H9 (cell line): ENCODE results near the gene CDH4. TPM values are rescaled to one million over a fixed set of nuclear protein-coding genes. Genes with fewer than 3 reads are reported as not detected.

ENCODE experiments used
- DNase-seq: peaks from one replicate; pipeline ENCODE4 v3.0.0-alpha.2; 2017
- H2AFZ ChIP-seq: one replicate; pipeline ENCODE4 v1.6.1; 2013; ENCODE audit warnings: mild to moderate bottlenecking, low read length, control low read depth, moderate library complexity
- H2AK5ac ChIP-seq: 2 replicates; pipeline ENCODE4 v1.6.1; 2013; ENCODE audit warnings: low read length, control low read depth, mixed read lengths; ENCODE audit not compliant: insufficient read length
- H2BK120ac ChIP-seq: one replicate; pipeline ENCODE4 v1.6.1; 2013; ENCODE audit warnings: low read depth, mild to moderate bottlenecking, low read length, control low read depth, inconsistent platforms; ENCODE audit not compliant: poor library complexity, severe bottlenecking
- H2BK12ac ChIP-seq: 2 replicates; pipeline ENCODE4 v1.6.1; 2013; ENCODE audit warnings: low read length, control low read depth, mixed read lengths, low read depth; ENCODE audit not compliant: insufficient read length
- H2BK15ac ChIP-seq: 2 replicates; pipeline ENCODE4 v1.6.1; 2013; ENCODE audit warnings: low read depth, low read length, control low read depth
- H2BK20ac ChIP-seq: one replicate; pipeline ENCODE4 v1.6.1; 2013; ENCODE audit warnings: low read depth, mild to moderate bottlenecking, low read length, control low read depth, inconsistent platforms; ENCODE audit not compliant: poor library complexity, severe bottlenecking
- H2BK5ac ChIP-seq: 2 replicates; pipeline ENCODE4 v1.6.1; 2013; ENCODE audit warnings: low read length, control low read depth, mixed read lengths; ENCODE audit not compliant: insufficient read length
- H3K14ac ChIP-seq: 2 replicates; pipeline ENCODE4 v1.6.1; 2013; ENCODE audit warnings: low read length, control low read depth; ENCODE audit not compliant: insufficient read depth
- H3K18ac ChIP-seq: 2 replicates; pipeline ENCODE4 v1.6.1; 2013; ENCODE audit warnings: low read depth, mild to moderate bottlenecking, mixed read lengths, low read length, control low read depth; ENCODE audit not compliant: insufficient read length
- H3K23ac ChIP-seq: 2 replicates; pipeline ENCODE4 v1.6.1; 2013; ENCODE audit warnings: low read length, control low read depth, mixed read lengths, low read depth; ENCODE audit not compliant: insufficient read length
- H3K23me2 ChIP-seq: 2 replicates; pipeline ENCODE4 v1.6.1; 2013; ENCODE audit warnings: low read depth, mild to moderate bottlenecking, mixed read lengths, low read length, control low read depth; ENCODE audit not compliant: insufficient read length, poor library complexity, severe bottlenecking
- H3K27ac ChIP-seq: 2 replicates; pipeline ENCODE4 v1.5.1; 2013; ENCODE audit warnings: low read length, control low read depth, mixed read lengths, low read depth; ENCODE audit not compliant: insufficient read length
- H3K27me3 ChIP-seq: 2 replicates; pipeline ENCODE4 v1.6.1; 2013; ENCODE audit warnings: low read length, control low read depth, inconsistent platforms; ENCODE audit not compliant: insufficient read depth
- H3K4ac ChIP-seq: 2 replicates; pipeline ENCODE4 v1.6.1; 2013; ENCODE audit warnings: low read depth, mild to moderate bottlenecking, control low read depth, inconsistent platforms, low read length, moderate library complexity
- H3K4me1 ChIP-seq: 2 replicates; pipeline ENCODE4 v1.6.1; 2013; ENCODE audit warnings: low read length, control low read depth, inconsistent platforms; ENCODE audit not compliant: insufficient read depth
- H3K4me2 ChIP-seq: 2 replicates; pipeline ENCODE4 v1.6.1; 2013; ENCODE audit warnings: low read length, control low read depth, mixed read lengths; ENCODE audit not compliant: insufficient read length, insufficient read depth
- H3K56ac ChIP-seq: 2 replicates; pipeline ENCODE4 v1.6.1; 2013; ENCODE audit warnings: low read depth, mild to moderate bottlenecking, mixed read lengths, low read length, control low read depth; ENCODE audit not compliant: insufficient read length
- H3K79me1 ChIP-seq: 2 replicates; pipeline ENCODE4 v1.6.1; 2013; ENCODE audit warnings: low read depth, mild to moderate bottlenecking, moderate library complexity, low read length, control low read depth, inconsistent platforms; ENCODE audit not compliant: insufficient read depth, poor library complexity, severe bottlenecking
- H3K79me2 ChIP-seq: 2 replicates; pipeline ENCODE4 v1.6.1; 2013; ENCODE audit warnings: low read length, control low read depth, inconsistent platforms; ENCODE audit not compliant: insufficient read depth
- H3K9ac ChIP-seq: 2 replicates; pipeline ENCODE4 v1.6.1; 2013; ENCODE audit warnings: low read length, control low read depth, mixed read lengths; ENCODE audit not compliant: insufficient read length; ENCODE audit errors: extremely low read depth
- H3K9me3 ChIP-seq: one replicate; pipeline ENCODE4 v1.6.1; 2013; ENCODE audit warnings: low read depth, low read length, inconsistent platforms; ENCODE audit not compliant: control insufficient read depth
- H3T11ph ChIP-seq: one replicate; pipeline ENCODE4 v1.6.1; 2013; ENCODE audit warnings: mild to moderate bottlenecking, low read length, control low read depth, inconsistent platforms
- H4K20me1 ChIP-seq: one replicate; pipeline ENCODE4 v1.6.1; 2013; ENCODE audit not compliant: control insufficient read depth, insufficient read length, insufficient read depth
- H4K5ac ChIP-seq: 2 replicates; pipeline ENCODE4 v1.6.1; 2013; ENCODE audit warnings: low read depth, mild to moderate bottlenecking, mixed read lengths, low read length, control low read depth; ENCODE audit not compliant: insufficient read length
- H4K8ac ChIP-seq: replicated peaks from 2 replicates; pipeline ENCODE4 v1.6.1; 2013; ENCODE audit warnings: low read length, control low read depth, mixed read lengths, low read depth; ENCODE audit not compliant: insufficient read length
- H4K91ac ChIP-seq: 2 replicates; pipeline ENCODE4 v1.6.1; 2013; ENCODE audit warnings: low read depth, mild to moderate bottlenecking, moderate library complexity, mixed read lengths, low read length, control low read depth; ENCODE audit not compliant: insufficient read length
- H3K27ac Mint-ChIP-seq, 3 experiments: 2 replicates in 2 of 3; 3 replicates in 1 of 3; pipeline ENCODE4 v1.8.0; 2020 to 2021; ENCODE audit warnings: mixed read lengths in 3 of 3, mild to moderate bottlenecking in 1 of 3, moderate library complexity in 1 of 3
- H3K27me3 Mint-ChIP-seq: 2 replicates; pipeline ENCODE4 v1.8.0; 2021; ENCODE audit warnings: low read depth, mild to moderate bottlenecking, moderate library complexity, mixed read lengths
- H3K36me3 Mint-ChIP-seq, 3 experiments: 2 replicates in 2 of 3; 3 replicates in 1 of 3; pipeline ENCODE4 v1.8.0; 2020 to 2021; ENCODE audit warnings: low read depth in 3 of 3, mixed read lengths in 3 of 3; ENCODE audit not compliant: insufficient read depth in 1 of 3
- H3K4me1 Mint-ChIP-seq, 2 experiments: 2 replicates each; pipeline ENCODE4 v1.8.0; 2020; ENCODE audit warnings: mixed read lengths in 2 of 2
- H3K4me3 Mint-ChIP-seq, 2 experiments: 2 replicates in 1 of 2; 3 replicates in 1 of 2; pipeline ENCODE4 v1.8.0; 2020 to 2021; ENCODE audit warnings: mild to moderate bottlenecking in 2 of 2, mixed read lengths in 2 of 2, moderate library complexity in 1 of 2
- H3K9me3 Mint-ChIP-seq, 2 experiments: 2 replicates in 1 of 2; 3 replicates in 1 of 2; pipeline ENCODE4 v1.8.0; 2020; ENCODE audit warnings: mild to moderate bottlenecking in 2 of 2, mixed read lengths in 2 of 2, moderate library complexity in 1 of 2
- CTCF ChIP-seq: fragments of 200-600 bp; sonication (generic); conservative IDR thresholded peaks from 3 replicates; pipeline ENCODE4 v1.8.0; 2021; ENCODE audit warnings: antibody characterized with exemption, mild to moderate bottlenecking
- WGBS: extraction: QIAGEN DNeasy Blood & Tissue Kit; methylation state at CpG from one replicate; pipeline ENCODE4 v1.1.7; 2013; ENCODE audit warnings: missing lambda C conversion rate, low lambda C conversion rate, mixed read lengths; ENCODE audit not compliant: insufficient read length; ENCODE audit errors: extremely low coverage; 5-methylcytosine and 5-hydroxymethylcytosine counted together
- total RNA-seq: library from RNA; stranded (reverse); gene quantifications from 2 replicates; pipeline ENCODE4 v1.2.1, GENCODE V29; 2021

CDH4 gene
- total RNA-seq, 1 experiment from 2014 or later, result 3.0 TPM

DNA sequence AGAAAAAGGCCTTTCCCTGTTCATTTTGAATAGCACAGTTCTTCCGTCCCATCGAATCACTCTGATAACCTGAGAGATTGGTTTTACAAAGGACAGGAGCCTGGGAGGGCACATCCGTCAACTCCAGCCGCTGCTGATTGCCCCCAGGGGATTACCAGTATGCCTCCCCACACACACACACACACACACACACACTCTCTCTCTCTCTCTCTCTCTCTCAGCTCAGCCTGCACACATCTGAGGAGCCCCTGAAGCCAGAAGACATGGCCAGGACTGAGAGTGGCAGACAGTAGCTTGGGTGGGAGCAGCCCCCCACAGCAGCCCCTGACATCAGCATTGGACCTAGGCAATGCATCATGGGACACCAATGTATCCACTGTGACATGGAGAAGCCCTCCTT, 13.2 kb upstream of the CDH4 start:
- Histone ChIP-seq H4K91ac (no peak overlapping the region), H2AFZ (no peak overlapping the region), H2BK5ac (no peak overlapping the region), H2BK12ac (no peak overlapping the region), H2BK20ac (no peak overlapping the region), H3K9ac (no peak overlapping the region), H3K18ac (no peak overlapping the region), H3K23ac (no peak overlapping the region), H3K4me1 (peaks cover 5% of the 10 kb centered on the region; the same call in 1 of the 2 replicates), H3K56ac (no peak overlapping the region), H3K27me3 (peaks cover 10% of the 10 kb centered on the region; the same call in 1 of the 2 replicates), H3K23me2 (no peaks in the 10 kb centered on the region), H4K8ac (no peak overlapping the region), H3K14ac (no peak overlapping the region; the same call in 1 of the 2 replicates), H3K4ac (no peak overlapping the region), H3K27ac (no peak overlapping the region), H3K79me1 (no peaks in the 10 kb centered on the region), H3K9me3 (peaks cover 12% of the 10 kb centered on the region), H2BK120ac (no peak overlapping the region), H3K79me2 (no peaks in the 10 kb centered on the region), H2BK15ac (no peak overlapping the region), H3T11ph (no peak overlapping the region), H2AK5ac (no peak overlapping the region), H4K20me1 (no peaks in the 10 kb centered on the region), H3K4me2 (no peak overlapping the region), H4K5ac (no peak overlapping the region)
- peaks cover 87% of the 10 kb centered on the region for H3K27me3 Mint-ChIP-seq
- no peak overlapping the region for H3K4me3 Mint-ChIP-seq
- peaks cover 0 to 8% (median 0%) of the 10 kb centered on the region in 3 experiments; a peak in 4 of 7 replicates for H3K36me3 Mint-ChIP-seq
- H3K27ac Mint-ChIP-seq, result no peak overlapping the region
- no peak for TF ChIP-seq CTCF
- peaks cover 28 to 32% of the 10 kb centered on the region in 2 experiments for H3K9me3 Mint-ChIP-seq
- DNase-seq, result no peak
- H3K4me1 Mint-ChIP-seq, result peaks cover 15 to 18% of the 10 kb centered on the region in 2 experiments
- no CpG with 5 or more reads among the region's 4 CpGs for WGBS
